Trophoblast cell (in vitro differentiated cells and primary cell): Measurements from ENCODE around the gene MDGA2.

Experiments
- DNase-seq, 2 donors: peaks; one replicate each; pipeline ENCODE4 v3.0.0-alpha.2; 2016
- H2AFZ ChIP-seq: 2 replicates; pipeline ENCODE4 v1.6.1; 2013; ENCODE audit warnings: low read length, moderate library complexity, mild to moderate bottlenecking; ENCODE audit not compliant: insufficient read depth, poor library complexity
- H2AK5ac ChIP-seq: 2 replicates; pipeline ENCODE4 v1.6.1; 2013; ENCODE audit warnings: mild to moderate bottlenecking, low read length
- H2BK120ac ChIP-seq: 2 replicates; pipeline ENCODE4 v1.6.1; 2013; ENCODE audit warnings: low read length, mild to moderate bottlenecking, moderate library complexity; ENCODE audit not compliant: insufficient read depth, poor library complexity
- H2BK12ac ChIP-seq: 2 replicates; pipeline ENCODE4 v1.6.1; 2013; ENCODE audit warnings: mild to moderate bottlenecking, low read length, moderate library complexity
- H2BK5ac ChIP-seq: 2 replicates; pipeline ENCODE4 v1.6.1; 2013; ENCODE audit warnings: low read length, low read depth, moderate library complexity, mild to moderate bottlenecking; ENCODE audit not compliant: poor library complexity
- H3K14ac ChIP-seq: 2 replicates; pipeline ENCODE4 v1.6.1; 2013; ENCODE audit warnings: mild to moderate bottlenecking, low read length
- H3K18ac ChIP-seq: 2 replicates; pipeline ENCODE4 v1.6.1; 2013; ENCODE audit warnings: mild to moderate bottlenecking, low read length
- H3K23ac ChIP-seq: 2 replicates; pipeline ENCODE4 v1.6.1; 2013; ENCODE audit warnings: low read length
- H3K27ac ChIP-seq: 2 replicates; pipeline ENCODE4 v1.5.1; 2013; ENCODE audit warnings: low read depth, mild to moderate bottlenecking, inconsistent platforms, low read length, moderate library complexity
- H3K27me3 ChIP-seq: 2 replicates; pipeline ENCODE4 v1.6.1; 2013; ENCODE audit warnings: inconsistent platforms, mild to moderate bottlenecking, low read length, moderate library complexity; ENCODE audit not compliant: insufficient read depth
- H3K36me3 ChIP-seq, 2 experiments: 1 replicate in 1 of 2; 2 replicates in 1 of 2; pipeline ENCODE4 v1.6.1; 2013; ENCODE audit warnings: low read length in 2 of 2, mild to moderate bottlenecking in 2 of 2, moderate library complexity in 1 of 2; ENCODE audit not compliant: insufficient read depth in 2 of 2, control insufficient read depth in 1 of 2
- H3K4ac ChIP-seq: 2 replicates; pipeline ENCODE4 v1.6.1; 2013; ENCODE audit warnings: low read depth, mild to moderate bottlenecking, low read length, moderate library complexity
- H3K4me1 ChIP-seq, 2 experiments: 1 replicate in 1 of 2; 2 replicates in 1 of 2; pipeline ENCODE4 v1.6.1; 2013; ENCODE audit warnings: low read length in 2 of 2, mild to moderate bottlenecking in 2 of 2, moderate library complexity in 1 of 2; ENCODE audit not compliant: insufficient read depth in 2 of 2, control insufficient read depth in 1 of 2
- H3K4me2 ChIP-seq: 2 replicates; pipeline ENCODE4 v1.6.1; 2013; ENCODE audit warnings: inconsistent platforms, mild to moderate bottlenecking, low read length, moderate library complexity
- H3K4me3 ChIP-seq: 2 replicates; pipeline ENCODE4 v1.5.1; 2013; ENCODE audit warnings: mild to moderate bottlenecking, low read depth, low read length, inconsistent platforms
- H3K79me1 ChIP-seq: one replicate; pipeline ENCODE4 v1.6.1; 2013; ENCODE audit warnings: low read length
- H3K79me2 ChIP-seq: 2 replicates; pipeline ENCODE4 v1.6.1; 2013; ENCODE audit warnings: low read length, mild to moderate bottlenecking; ENCODE audit not compliant: control insufficient read depth, insufficient read depth, poor library complexity
- H3K9ac ChIP-seq: 2 replicates; pipeline ENCODE4 v1.6.1; 2013; ENCODE audit warnings: mild to moderate bottlenecking, low read length
- H3K9me3 ChIP-seq: 2 replicates; pipeline ENCODE4 v1.6.1; 2013; ENCODE audit warnings: low read depth, mild to moderate bottlenecking, control low read depth, inconsistent platforms, low read length; ENCODE audit not compliant: insufficient read depth
- H4K12ac ChIP-seq: 2 replicates; pipeline ENCODE4 v1.6.1; 2013; ENCODE audit warnings: low read depth, mild to moderate bottlenecking, low read length, moderate library complexity
- H4K8ac ChIP-seq: 2 replicates; pipeline ENCODE4 v1.6.1; 2013; ENCODE audit warnings: low read depth, mild to moderate bottlenecking, low read length, moderate library complexity
- H4K91ac ChIP-seq: one replicate; pipeline ENCODE4 v1.6.1; 2013; ENCODE audit warnings: low read depth, mild to moderate bottlenecking, low read length, moderate library complexity
- WGBS: extraction: QIAGEN DNeasy Blood & Tissue Kit; methylation state at CpG from one replicate; pipeline ENCODE4 v1.1.7; 2013; ENCODE audit warnings: missing lambda C conversion rate; ENCODE audit not compliant: insufficient read length, insufficient coverage; ENCODE audit errors: extremely low coverage; 5-methylcytosine and 5-hydroxymethylcytosine counted together

MDGA2 gene

DNA sequence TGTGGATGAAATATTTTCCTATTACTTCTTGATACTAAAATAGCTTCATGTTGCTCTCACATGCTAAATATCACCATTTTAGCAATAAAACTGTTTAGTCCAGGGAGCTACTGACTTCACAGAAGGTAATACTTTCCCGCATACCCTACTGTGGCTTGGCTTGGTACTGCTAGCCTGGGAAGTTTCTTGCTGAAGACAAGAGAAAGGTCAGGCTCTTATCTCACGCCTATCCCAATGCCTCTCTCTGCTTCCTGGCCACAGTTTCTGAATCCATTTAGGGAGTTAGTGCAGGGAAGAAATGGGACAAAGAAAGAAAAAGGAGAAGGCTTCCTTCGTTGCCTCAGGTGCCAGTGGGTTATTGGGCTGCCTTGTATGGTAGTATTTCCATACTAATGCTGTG, 228.3 kb downstream of the MDGA2 start:
- Histone ChIP-seq H3K18ac (no peak overlapping the region), H3K14ac (no peak overlapping the region), H4K8ac (no peak overlapping the region), H2AK5ac (no peak overlapping the region), H3K36me3 (no peaks in the 10 kb centered on the region), H3K4me2 (no peak overlapping the region), H3K4ac (no peak overlapping the region), H2BK120ac (no peak overlapping the region), H4K12ac (no peak overlapping the region), H3K23ac (no peak overlapping the region), H2BK5ac (no peak overlapping the region), H3K4me1 (no peaks in the 10 kb centered on the region), H3K27me3 (no peaks in the 10 kb centered on the region), H2BK12ac (no peak overlapping the region), H3K4me3 (no peak overlapping the region), H3K79me1 (no peaks in the 10 kb centered on the region), H3K27ac (no peak overlapping the region), H2AFZ (no peak overlapping the region), H3K79me2 (no peaks in the 10 kb centered on the region), H4K91ac (no peak overlapping the region), H3K9ac (no peak overlapping the region), H3K9me3 (no peaks in the 10 kb centered on the region)
- DNase-seq = no peak
- WGBS = no CpG with 5 or more reads among the region's 3 CpGs

DNA sequence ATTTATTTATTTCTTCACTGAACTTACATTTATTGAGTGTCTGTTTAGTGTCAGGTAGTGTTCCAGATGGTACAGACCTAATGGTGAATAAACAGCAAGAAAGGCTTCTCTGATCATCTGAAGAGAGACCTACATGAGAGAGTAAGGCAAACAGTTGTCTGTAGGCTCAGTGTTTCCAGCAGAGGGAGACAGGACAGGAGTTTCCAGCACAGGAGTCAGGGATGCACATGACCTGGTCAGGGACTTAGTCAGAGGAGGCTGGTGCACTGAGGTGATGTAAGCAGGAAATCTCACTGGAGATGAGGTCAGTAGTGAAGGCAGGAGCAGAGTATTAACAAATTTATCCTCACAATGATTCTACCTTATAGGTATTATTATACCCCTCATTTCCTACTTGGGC, 233.2 kb downstream of the MDGA2 start:
- H3K27me3 ChIP-seq = no peaks in the 10 kb centered on the region
- H2AFZ ChIP-seq = no peak overlapping the region
- no peak overlapping the region for H2BK5ac ChIP-seq
- H3K4me1 ChIP-seq = no peaks in the 10 kb centered on the region
- no peaks in the 10 kb centered on the region for H3K36me3 ChIP-seq
- H3K9ac ChIP-seq = no peak overlapping the region
- no peak overlapping the region for H3K14ac ChIP-seq
- peak in 1 of 2 donors; percentile 13 for DNase-seq
- H3K18ac ChIP-seq = no peak overlapping the region
- no peak overlapping the region for H4K91ac ChIP-seq
- no peak overlapping the region for H3K4ac ChIP-seq
- H3K9me3 ChIP-seq = no peaks in the 10 kb centered on the region
- H3K27ac ChIP-seq = no peak overlapping the region
- no peak overlapping the region for H2AK5ac ChIP-seq
- H3K4me3 ChIP-seq = no peak overlapping the region
- no peak overlapping the region for H2BK12ac ChIP-seq
- H2BK120ac ChIP-seq = no peak overlapping the region
- H3K79me2 ChIP-seq = no peaks in the 10 kb centered on the region
- H3K23ac ChIP-seq = no peak overlapping the region
- H3K4me2 ChIP-seq = no peak overlapping the region
- H3K79me1 ChIP-seq = no peaks in the 10 kb centered on the region
- H4K12ac ChIP-seq = no peak overlapping the region
- H4K8ac ChIP-seq = no peak overlapping the region

DNA sequence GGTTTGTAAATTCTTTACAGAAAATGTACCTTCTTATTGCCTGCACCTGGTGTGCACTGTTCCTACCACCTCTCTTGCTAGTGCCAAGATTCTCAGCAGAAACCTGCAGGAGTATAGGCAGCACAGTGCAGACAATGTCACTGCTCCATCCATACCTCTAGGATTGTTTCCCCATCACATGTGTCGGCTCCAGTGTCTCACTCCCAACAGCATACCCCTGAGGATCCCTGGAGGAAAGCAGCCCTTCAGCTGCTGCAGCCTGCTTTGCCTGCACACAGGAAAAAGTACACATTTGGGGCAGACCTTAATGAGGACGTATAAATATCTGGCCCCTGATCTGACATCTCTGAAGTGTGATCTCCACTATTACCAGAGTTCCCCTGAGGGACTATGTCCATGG, 235.5 kb downstream of the MDGA2 start:
- no peak overlapping the region for H2BK12ac ChIP-seq
- H3K79me1 ChIP-seq = no peaks in the 10 kb centered on the region
- H3K4ac ChIP-seq = no peak overlapping the region
- H2AK5ac ChIP-seq = no peak overlapping the region
- no peak overlapping the region for H3K14ac ChIP-seq
- no peak overlapping the region for H2BK5ac ChIP-seq
- H3K18ac ChIP-seq = no peak overlapping the region
- H2AFZ ChIP-seq = no peak overlapping the region
- no CpG with 5 or more reads among the region's 2 CpGs for WGBS
- no peak overlapping the region for H3K4me2 ChIP-seq
- H3K36me3 ChIP-seq = no peaks in the 10 kb centered on the region
- H3K27me3 ChIP-seq = no peaks in the 10 kb centered on the region
- H4K12ac ChIP-seq = no peak overlapping the region
- H4K91ac ChIP-seq = no peak overlapping the region
- H3K4me3 ChIP-seq = no peak overlapping the region
- H3K79me2 ChIP-seq = no peaks in the 10 kb centered on the region
- H3K9ac ChIP-seq = peak overlapping the region; percentile 43
- H3K9me3 ChIP-seq = no peaks in the 10 kb centered on the region
- H3K23ac ChIP-seq = no peak overlapping the region
- no peak overlapping the region for H3K27ac ChIP-seq
- DNase-seq = no peak
- no peak overlapping the region for H2BK120ac ChIP-seq
- no peak overlapping the region for H4K8ac ChIP-seq
- no peaks in the 10 kb centered on the region for H3K4me1 ChIP-seq

GRCh38 chr14:47438650-47439140, 236.7 kb downstream of the MDGA2 start:
- Histone ChIP-seq H2AFZ (no peak overlapping the region), H2BK12ac (no peak overlapping the region), H3K36me3 (no peaks in the 10 kb centered on the region), H3K4me1 (no peaks in the 10 kb centered on the region), H3K27ac (no peak overlapping the region), H3K14ac (no peak overlapping the region), H3K18ac (no peak overlapping the region), H2BK120ac (no peak overlapping the region), H3K4ac (no peak overlapping the region), H2AK5ac (no peak overlapping the region), H4K8ac (no peak overlapping the region), H3K79me2 (no peaks in the 10 kb centered on the region), H3K23ac (no peak overlapping the region), H4K91ac (no peak overlapping the region), H2BK5ac (no peak overlapping the region), H4K12ac (no peak overlapping the region), H3K9ac (no peak overlapping the region), H3K27me3 (no peaks in the 10 kb centered on the region), H3K4me2 (no peak overlapping the region), H3K9me3 (no peaks in the 10 kb centered on the region), H3K79me1 (no peaks in the 10 kb centered on the region), H3K4me3 (no peak overlapping the region)
- peak in 1 of 2 donors; percentile 15 for DNase-seq
- no CpG with 5 or more reads among the region's 1 CpG for WGBS
